ENCODE results near the gene GMEB1. TPM values are rescaled to one million over a fixed set of nuclear protein-coding genes. Genes with fewer than 3 reads are reported as not detected.
"Not testable (repeated sequence)": the region's sequence is repeated elsewhere in the genome, so short reads cannot be mapped to it uniquely, and the experiment has no call there.

The GMEB1 gene, protein sequence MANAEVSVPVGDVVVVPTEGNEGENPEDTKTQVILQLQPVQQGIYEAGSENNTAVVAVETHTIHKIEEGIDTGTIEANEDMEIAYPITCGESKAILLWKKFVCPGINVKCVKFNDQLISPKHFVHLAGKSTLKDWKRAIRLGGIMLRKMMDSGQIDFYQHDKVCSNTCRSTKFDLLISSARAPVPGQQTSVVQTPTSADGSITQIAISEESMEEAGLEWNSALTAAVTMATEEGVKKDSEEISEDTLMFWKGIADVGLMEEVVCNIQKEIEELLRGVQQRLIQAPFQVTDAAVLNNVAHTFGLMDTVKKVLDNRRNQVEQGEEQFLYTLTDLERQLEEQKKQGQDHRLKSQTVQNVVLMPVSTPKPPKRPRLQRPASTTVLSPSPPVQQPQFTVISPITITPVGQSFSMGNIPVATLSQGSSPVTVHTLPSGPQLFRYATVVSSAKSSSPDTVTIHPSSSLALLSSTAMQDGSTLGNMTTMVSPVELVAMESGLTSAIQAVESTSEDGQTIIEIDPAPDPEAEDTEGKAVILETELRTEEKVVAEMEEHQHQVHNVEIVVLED
- 10 to 100 TPM; 12.4 to 13.3 TPM for total RNA-seq
- long read RNA-seq, full-length matches to known transcripts = 15 of 17 reads
- long read RNA-seq, partial matches to known transcripts = 2 of 17 reads
- long read RNA-seq, other reads (novel, unspliced or antisense) = 0 of 17 reads

DNA sequence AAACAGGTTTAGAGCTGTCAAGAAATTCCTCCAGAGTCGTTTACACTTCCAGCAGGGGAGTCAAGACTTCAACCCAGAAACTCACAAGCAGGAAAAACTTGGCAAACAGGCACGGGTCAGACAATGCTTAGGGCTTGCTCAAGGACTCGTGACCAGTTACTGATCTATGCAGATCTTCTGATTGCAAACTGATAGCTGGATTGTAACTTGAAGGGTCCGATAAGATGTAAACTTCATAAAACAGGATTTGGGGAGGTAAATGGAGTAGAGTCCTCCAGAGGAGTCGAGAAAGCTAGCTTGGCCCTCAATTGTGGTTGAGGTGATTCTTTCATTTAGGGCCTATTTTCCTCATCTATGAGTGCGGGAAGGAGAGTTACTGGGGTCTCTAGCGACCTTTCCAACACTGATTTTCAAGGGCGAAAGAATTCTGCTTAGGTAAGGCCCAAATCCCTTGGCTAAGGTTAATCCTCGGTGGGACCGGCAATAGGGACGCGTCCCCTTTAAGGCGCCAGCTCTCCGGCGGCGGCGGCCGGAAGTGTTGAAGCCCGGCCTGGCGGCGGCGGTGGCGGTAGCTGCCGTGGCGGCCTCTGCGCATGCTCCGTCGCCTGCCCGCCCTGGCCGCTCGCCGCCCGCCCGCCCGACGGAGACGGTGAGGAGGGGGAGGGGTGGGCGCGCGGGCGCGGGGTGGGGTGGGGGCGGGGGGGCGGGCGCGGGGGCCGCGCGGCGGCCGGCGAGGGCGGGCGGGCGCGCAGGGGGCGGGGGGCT, at the start of gene GMEB1:
Gene GMEB1 (plus strand): TSS at position 594 of the 765 bp plus-strand sequence. CDS start 14,829 bp downstream, outside the sequence.
- intact Hi-C loops (cut with DNase I, micrococcal nuclease) = no loop called here
- peak; percentile 90 for ATAC-seq
- peak; percentile 80 to 89 for DNase-seq

DNA sequence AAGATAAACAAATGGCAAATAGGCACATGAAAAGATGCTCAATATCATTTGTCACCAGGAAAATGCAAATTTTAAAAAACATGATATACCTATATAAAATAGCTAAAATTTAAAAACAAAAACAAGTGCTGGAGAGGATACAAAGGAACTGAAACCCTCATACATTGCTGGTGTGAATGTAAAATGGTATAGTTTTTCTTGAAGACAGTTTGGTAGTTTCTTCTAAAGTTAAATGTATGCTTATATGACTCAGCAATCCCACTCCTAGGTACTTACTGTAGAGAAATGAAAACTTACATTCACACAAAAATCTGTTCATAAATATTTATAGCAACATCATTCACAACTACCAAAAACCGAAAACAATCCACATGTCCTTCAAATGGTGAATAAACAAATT, 36.9 kb upstream of the GMEB1 start:
- intact Hi-C loops (cut with DNase I, micrococcal nuclease) = no loop called here
- no peak for DNase-seq
- no peak for ATAC-seq

DNA sequence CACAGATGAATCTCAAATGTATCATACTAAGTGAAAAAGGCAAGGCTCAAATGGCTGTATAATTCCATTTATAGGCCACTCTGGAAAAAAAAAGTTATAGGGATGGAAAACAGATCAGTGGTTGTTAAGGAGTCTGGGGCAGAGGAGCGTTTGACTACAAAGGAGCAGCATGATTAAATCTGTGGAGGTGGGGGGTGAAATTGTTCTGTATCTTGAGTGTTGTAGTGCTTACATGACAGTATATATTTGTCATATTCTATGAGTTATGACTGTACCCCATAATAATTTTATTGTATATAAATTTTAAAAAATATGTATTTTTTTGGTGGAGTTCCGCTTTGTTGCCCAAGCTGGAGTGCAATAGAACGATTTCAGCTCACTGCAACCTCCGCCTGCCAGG, 36.0 kb upstream of the GMEB1 start:
- ATAC-seq = no peak
- intact Hi-C loops (cut with DNase I, micrococcal nuclease) = no loop called here

DNA sequence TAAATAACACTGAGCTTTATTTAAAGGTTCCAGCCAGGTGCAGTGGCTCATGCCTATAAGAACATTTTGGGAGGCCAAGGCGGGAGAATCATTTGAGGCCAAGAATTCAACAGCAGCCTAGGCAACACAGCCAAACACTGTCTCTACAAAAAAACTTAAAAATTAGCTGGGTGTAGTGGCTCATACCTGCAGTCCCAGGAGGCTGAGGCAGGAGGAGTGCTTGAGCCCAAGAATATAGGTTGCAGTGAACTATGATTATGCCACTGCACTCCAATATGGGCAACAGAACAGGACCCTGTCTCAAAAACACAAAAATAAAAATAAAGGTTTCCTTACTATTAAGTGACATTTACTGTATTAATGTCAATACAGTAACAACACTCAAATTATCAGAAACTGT, 27.8 kb upstream of the GMEB1 start:
- no peak for ATAC-seq
- intact Hi-C loops (cut with DNase I, micrococcal nuclease) = loop anchor here in 1 of 2 donors (5.0 kb wide), 1 partner anchor 97 kb away; the partner anchor contains the start of gene YTHDF2
- DNase-seq = no peak

More for the DNA sequence above, 36.0 kb upstream of the GMEB1 start:
- no peak for DNase-seq

DNA sequence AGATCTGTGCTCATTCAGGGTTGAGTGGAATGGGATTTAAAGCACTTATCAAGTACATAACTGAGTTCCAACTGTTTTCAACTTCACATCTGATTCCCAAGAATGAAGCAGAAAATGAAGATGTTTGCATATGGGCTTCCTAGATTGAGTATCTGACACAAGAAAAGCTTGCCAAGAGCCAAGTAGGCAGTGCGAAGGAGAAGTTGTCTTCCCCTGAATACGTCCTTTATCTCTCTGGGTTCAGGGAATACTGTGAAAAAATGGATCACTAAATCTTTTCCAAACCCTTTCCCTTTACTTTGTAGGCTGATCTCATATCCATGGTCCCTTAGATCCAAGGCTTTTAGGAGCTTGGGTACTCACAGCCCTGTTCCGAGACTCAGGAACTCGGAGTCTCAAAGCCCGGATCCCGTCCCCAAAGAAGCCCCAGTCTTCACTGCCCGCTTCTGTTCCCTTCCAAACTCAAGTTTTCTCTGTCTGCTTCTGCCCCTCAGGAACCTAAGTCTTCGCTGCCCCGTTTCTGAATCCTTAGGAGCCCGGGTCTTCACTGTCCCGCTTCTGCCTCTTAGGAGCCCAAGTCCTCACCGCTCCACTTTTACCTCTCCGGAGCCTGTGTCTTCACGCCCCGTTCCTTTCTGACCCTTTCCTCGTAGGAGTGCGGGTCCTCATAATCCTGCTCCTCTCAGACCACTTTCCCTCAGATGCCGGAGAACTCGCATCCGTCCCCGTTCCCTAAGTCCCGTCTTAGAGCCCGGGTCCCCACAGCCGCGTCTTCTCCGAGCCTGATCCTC, 26.3 kb upstream of the GMEB1 start:
- ATAC-seq = peak; percentile 35
- no peak for DNase-seq
- intact Hi-C loops (cut with DNase I, micrococcal nuclease) = loop anchor here in 1 of 2 donors (5.0 kb wide), 1 partner anchor 95 kb away; the partner anchor contains the start of gene YTHDF2

DNA sequence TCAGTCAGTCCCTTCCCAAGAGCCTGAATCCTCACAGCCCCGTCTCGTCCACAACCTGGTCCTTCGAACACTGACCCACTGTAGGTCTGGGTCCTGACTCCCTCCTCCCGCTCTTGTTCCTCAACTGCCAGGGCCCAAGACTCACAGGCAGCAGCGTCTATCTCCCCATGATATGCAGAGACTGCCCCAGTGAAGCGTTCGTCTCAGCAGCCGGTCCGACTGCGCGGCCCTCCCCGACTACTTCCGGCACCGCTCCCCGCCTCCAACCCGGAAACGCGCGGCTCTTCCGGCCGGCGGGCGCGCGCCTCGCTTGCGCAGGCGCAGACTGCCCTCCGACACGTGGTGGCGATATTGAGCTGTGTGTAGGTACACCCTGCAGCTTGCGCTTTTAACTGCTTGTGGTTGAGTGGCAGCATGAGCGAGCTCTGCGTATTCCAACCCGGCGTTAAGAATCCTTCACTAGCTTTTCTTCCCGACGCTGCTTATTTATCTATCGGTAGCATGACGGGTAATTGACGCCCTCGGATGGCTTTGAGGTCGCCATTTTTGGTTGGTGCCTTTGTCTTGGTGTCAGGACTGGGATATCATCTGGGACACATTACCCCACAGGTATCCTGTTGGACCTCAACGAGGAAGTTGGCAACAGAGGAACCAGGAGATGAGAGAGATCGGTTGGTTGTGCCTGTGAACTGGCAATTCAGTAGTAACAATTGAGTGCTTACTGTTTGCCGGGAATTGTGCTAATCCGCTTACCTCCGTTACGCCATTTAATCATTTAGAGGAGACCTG, 25.5 kb upstream of the GMEB1 start, which contains the start of gene TAF12:
Gene TAF12 (minus strand): TSS at position 221 of the 789 bp plus-strand sequence. CDS start 20,986 bp downstream, outside the sequence.
- peak; percentile 84 for ATAC-seq
- peak; percentile 92 to 93 for DNase-seq
- intact Hi-C loops (cut with DNase I, micrococcal nuclease) = loop anchor here in 1 of 2 donors (5.0 kb wide), 1 partner anchor 94 kb away; the partner anchor contains the start of gene YTHDF2

DNA sequence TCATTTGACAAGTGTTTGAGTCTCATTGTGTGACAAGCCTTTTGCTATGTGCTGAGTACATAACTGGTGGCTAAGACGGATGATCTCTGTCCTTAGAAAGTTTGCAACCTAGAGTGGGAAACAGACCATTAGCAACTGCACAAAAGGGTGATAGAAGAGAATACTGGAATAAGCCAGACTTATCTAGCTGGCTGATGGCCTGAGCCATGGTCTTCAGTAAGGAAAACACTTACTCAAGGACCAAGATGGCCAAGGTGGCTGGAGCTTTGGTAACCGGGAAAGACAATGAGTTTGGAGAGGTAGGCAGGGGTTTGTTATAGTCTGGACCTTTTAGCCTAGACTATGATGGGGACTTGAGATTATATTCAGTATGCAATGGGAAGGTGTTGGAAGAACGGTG, 24.1 kb upstream of the GMEB1 start:
- intact Hi-C loops (cut with DNase I, micrococcal nuclease) = loop anchor here in 1 of 2 donors (5.0 kb wide), 1 partner anchor 93 kb away; the partner anchor contains the start of gene YTHDF2
- ATAC-seq = no peak
- no peak for DNase-seq

DNA sequence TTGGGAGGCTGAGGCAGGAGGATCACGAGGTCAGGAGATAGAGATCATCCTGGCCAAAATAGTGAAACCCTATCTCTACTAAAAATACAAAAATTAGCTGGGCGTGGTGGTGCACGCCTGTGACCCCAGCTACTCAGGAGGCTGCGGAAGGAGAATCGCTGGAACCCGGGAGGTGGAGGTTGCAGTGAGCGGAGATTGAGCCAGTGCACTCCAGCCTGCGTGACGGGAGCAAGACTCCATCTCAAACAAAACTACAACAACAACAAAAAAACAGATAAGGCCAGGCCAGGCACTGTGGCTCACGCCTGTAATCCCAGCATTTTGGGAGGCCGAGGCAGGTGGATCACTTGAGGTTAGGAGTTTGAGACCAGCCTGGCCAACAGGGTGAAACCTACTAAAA, 23.2 kb upstream of the GMEB1 start:
- DNase-seq; ATAC-seq; intact Hi-C loops (cut with DNase I, micrococcal nuclease): not testable (repeated sequence)

DNA sequence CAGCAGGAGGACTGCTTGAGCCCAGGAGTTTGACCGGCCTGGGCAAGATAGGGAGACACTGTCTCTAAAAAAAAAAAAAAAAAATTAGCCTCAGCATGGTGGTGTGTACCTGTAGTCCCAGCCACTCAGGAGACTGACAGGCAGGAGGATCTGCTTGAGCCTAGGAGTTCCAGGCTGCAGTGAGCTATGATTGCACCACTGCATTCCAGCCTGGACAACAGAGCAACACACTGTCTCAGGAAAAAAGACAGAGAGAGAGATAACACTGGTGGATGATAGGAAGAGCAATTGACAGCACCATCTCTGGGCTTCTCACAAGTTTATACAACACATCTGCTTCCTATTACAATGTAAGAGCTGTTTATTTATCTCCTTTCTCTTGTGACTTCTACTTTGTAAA, 22.5 kb upstream of the GMEB1 start:
- intact Hi-C loops (cut with DNase I, micrococcal nuclease) = no loop called here
- DNase-seq (no peak), ATAC-seq (no peak)

DNA sequence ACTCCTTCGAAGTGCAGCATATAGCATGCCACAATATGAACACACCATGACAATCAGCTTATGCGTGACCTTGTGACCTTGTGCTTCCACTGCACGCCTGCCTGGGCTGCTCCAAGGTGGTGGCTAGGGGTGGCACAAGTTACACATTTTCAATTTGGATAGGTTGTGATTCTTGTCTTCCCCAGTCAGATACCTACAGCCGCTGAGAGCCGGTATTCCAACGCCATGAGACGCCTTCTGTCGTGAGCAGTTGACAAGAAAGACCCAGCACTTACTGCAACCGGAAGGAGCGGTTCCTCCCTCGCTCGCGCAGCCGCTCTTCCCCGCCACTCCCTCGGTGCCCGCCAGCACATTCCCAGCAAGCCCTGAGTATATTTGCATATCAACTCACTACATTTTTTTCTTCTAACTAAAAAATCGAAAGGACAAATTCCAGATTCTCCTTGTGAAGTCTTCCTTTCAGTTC, 20.5 kb upstream of the GMEB1 start:
- intact Hi-C loops (cut with DNase I, micrococcal nuclease) = no loop called here
- peak; percentile 90 to 95 for DNase-seq
- peak; percentile 87 for ATAC-seq

DNA sequence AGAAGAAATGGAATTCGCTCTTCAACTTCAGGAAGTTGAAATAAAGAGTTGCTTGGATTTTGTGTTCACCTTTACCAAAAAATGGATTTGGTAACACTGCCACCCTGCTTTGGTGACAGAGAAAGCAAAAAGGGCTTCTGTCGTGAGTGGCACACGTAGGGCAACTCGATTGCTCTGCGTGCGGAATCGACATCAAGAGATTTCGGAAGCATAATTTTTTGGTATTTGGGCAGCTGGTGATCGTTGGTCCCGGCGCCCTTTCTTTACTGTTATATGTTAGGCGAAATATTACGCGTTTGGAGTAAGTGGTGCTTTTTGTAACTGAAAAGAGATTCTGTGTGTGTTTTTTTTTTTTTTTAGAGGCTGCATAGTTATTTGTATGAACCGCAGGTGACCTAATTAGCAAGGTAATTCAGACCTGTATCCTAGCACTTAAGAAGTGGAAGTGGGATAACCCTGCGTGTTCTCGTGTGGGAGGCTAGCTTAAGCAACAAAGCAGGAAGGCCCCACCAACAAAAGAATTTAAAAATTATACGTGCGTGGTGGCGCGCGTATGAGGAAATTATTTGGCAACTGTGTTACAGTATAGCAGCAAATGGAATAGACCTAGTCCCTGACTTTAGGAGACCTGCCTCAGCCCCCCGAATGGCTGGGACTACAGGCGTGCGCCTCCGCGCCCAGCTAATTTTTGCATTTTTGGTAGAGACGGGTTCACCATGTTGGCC, 19.9 kb upstream of the GMEB1 start, which contains the start of gene RNU11:
Gene RNU11 (plus strand): TSS at position 127 of the 725 bp plus-strand sequence.
- intact Hi-C loops (cut with DNase I, micrococcal nuclease) = no loop called here
- peak; percentile 88 to 90 for DNase-seq
- peak; percentile 76 for ATAC-seq

DNA sequence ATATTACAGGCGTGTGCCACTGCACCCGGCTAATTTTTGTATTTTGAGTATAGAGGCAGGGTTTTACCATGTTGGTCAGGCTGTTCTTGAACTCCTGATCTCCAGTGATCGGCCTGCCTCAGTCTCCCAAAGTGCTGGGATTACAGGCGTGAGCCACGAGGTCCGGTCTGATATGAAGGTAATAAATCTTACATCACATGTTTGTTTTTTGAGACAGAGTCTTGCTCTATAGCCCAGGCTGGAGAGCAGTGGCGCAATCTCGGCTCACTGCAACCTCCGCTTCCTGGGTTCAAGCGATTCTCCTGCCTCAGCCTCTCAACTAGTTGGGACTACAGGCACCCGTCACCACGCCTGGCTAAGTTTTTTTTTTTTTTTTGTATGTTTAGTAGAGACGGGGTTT, 15.5 kb upstream of the GMEB1 start:
- DNase-seq; ATAC-seq; intact Hi-C loops (cut with DNase I, micrococcal nuclease): not testable (repeated sequence)

DNA sequence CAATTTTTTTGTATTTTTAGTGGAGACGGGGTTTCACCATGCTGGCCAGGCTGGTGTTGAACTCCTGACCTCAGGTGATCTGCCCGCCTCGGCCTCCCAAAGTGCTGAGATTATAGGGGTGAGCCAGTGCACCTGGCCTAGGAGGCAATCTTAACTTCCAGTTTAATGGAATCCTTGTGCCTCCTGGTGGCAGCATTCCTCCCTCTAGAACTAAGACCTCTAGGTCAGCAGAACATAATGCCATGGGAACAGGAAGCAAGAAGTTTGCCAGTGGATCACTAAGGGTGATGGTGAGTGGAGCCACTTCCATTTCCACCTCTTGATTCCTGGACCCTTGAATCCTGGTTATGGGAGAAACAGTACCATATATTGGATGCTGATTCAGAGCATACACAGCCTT, 14.7 kb upstream of the GMEB1 start:
- DNase-seq (peak in 1 of 2 donors; percentile 52), ATAC-seq (peak; percentile 47)
- intact Hi-C loops (cut with DNase I, micrococcal nuclease) = not testable (repeated sequence)

DNA sequence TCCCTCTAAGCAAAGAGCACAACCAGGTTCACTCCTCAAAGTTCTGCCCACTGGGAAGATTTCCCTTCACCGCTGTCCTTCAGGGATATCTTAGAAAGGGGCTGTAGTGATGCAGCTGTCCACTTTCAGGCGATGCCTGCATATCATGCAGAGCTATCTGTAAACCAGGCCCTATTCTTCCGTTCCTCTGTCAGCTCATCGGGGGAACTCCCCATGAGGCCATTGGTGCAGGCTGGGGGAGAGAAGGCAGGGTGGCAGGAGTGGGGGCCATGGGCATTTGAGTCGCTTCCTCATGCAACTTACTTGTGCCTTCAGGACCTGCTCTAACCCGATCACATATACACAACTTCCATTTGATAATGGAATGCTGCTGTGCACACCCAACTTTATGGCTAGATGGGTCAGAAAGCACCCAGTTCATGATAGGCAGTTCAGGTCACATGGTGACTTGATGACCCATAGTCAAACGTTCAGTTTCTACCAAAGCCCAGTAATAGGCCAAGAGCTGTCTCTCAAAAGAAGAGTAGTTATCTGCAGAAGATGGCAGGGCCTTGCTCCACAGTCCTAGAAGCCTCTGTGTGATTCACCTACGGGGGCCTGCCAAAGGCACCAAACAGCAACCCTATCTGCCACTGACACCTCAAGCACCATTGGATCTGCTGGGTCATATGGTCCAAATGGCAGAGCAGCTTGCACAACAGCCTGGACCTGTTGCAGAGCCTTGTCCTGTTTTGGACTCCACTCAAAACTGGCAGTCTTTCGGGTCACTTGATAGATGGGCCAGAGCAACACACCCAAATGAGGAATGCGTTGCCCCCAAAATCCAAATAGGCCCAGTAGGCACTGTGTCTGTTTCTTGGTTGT, 12.9 kb upstream of the GMEB1 start:
- DNase-seq; intact Hi-C loops (cut with DNase I, micrococcal nuclease): not testable (repeated sequence)
- ATAC-seq = peak; percentile 68

DNA sequence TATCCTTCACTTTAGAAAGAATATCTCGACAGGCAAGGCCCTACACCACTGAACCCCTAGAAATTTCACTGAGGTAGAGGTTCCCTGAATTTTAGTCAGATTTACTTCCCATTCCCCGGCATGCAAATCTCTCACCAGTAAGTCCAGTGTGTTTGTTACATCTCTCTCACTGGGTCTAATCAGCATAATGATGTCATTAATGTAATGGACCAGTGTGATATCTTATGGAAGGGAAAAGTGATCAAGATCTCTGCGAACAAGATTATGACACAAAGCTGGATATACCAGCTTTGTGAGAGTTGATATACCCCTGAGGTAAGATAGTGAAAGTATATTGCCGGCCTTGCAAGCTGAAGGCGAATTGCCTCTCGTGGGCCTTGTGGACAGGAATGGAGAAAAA, 12.2 kb upstream of the GMEB1 start:
- intact Hi-C loops (cut with DNase I, micrococcal nuclease) = no loop called here
- ATAC-seq = no peak
- no peak for DNase-seq
